Suprapubic skin (tissue), 4 donors: ENCODE measurements around the gene SACS. TPM values are rescaled to one million over a fixed set of nuclear protein-coding genes. Genes with fewer than 3 reads are reported as not detected.

ENCODE experiments used
- DNase-seq, 2 donors: peaks; one replicate each; pipeline ENCODE4 v3.0.0-alpha.2; 2019; ENCODE audit warnings: low spot score in 2 of 2
- H3K27ac ChIP-seq: fragments of 200-600 bp; sonication (generic); one replicate; pipeline ENCODE4 v1.5.1; 2019
- H3K27me3 ChIP-seq: fragments of 200-600 bp; sonication (generic); one replicate; pipeline ENCODE4 v1.5.1; 2019
- H3K36me3 ChIP-seq: fragments of 200-600 bp; sonication (generic); one replicate; pipeline ENCODE4 v1.5.1; 2019
- H3K4me1 ChIP-seq: fragments of 200-600 bp; sonication (generic); one replicate; pipeline ENCODE4 v1.5.1; 2019
- H3K4me3 ChIP-seq: fragments of 200-600 bp; sonication (generic); one replicate; pipeline ENCODE4 v1.5.1; 2019; ENCODE audit warnings: mild to moderate bottlenecking
- H3K9me3 ChIP-seq: fragments of 200-600 bp; sonication (generic); one replicate; pipeline ENCODE4 v1.5.1; 2019
- CTCF ChIP-seq, 2 donors: fragments of 200-600 bp in 1 of 2; fragments of 450-650 bp in 1 of 2; sonication (generic) in 1 of 2; IDR thresholded peaks; one replicate each; pipeline ENCODE4 v1.5.1; 2016 to 2019; ENCODE audit warnings: antibody characterized with exemption in 2 of 2, mild to moderate bottlenecking in 1 of 2, moderate library complexity in 1 of 2
- EP300 ChIP-seq: sonication (generic); formaldehyde crosslinking; IDR thresholded peaks from one replicate; pipeline ENCODE4 v1.6.1; 2017; ENCODE audit warnings: antibody characterized with exemption
- POLR2A ChIP-seq, 2 donors: fragments of 450-650 bp; IDR thresholded peaks; one replicate each; pipeline ENCODE4 v1.6.1; 2017; ENCODE audit warnings: antibody characterized with exemption in 2 of 2, mild to moderate bottlenecking in 2 of 2, moderate library complexity in 2 of 2
- POLR2AphosphoS5 ChIP-seq, 3 donors: sonication (generic); formaldehyde crosslinking; IDR thresholded peaks; one replicate each; pipeline ENCODE4 v1.6.1; 2017; ENCODE audit warnings: antibody characterized with exemption in 3 of 3
- WGBS: methylation state at CpG from one replicate; pipeline ENCODE4 v1.1.5; 2018; 5-methylcytosine and 5-hydroxymethylcytosine counted together
- total RNA-seq, 4 donors: library from RNA; depleted of rRNA; stranded (reverse); fragments of >200 nt; gene quantifications; one replicate each; pipeline ENCODE4 v1.1.0, GENCODE V29; 2016

SACS gene
- total RNA-seq, 4 donors from 2014 or later: 6.4 to 17.9 (median 13.3) TPM

- 80% methylated on average over 6 of the region's 6 CpGs for WGBS
- no peak overlapping the region for H3K27ac ChIP-seq
- no peaks in the 10 kb centered on the region for H3K4me1 ChIP-seq
- no peak overlapping the region for H3K4me3 ChIP-seq
- H3K36me3 ChIP-seq: no peaks in the 10 kb centered on the region
- TF ChIP-seq POLR2AphosphoS5 (IDR thresholded peaks at IDR 0.05) (no peak), EP300 (no peak), CTCF (IDR thresholded peaks at IDR 0.05) (no peak), POLR2A (IDR thresholded peaks at IDR 0.05) (no peak)
- no peaks in the 10 kb centered on the region for H3K27me3 ChIP-seq
- no peaks in the 10 kb centered on the region for H3K9me3 ChIP-seq
- no peak for DNase-seq
Observed at GRCh38 chr13:23391752-23392151, 41.8 kb downstream of the SACS start.

- DNase-seq: no peak
- H3K4me3 ChIP-seq: no peak overlapping the region
- no peak overlapping the region for H3K27ac ChIP-seq
- H3K27me3 ChIP-seq: no peaks in the 10 kb centered on the region
- TF ChIP-seq POLR2A (IDR thresholded peaks at IDR 0.05) (no peak), CTCF (IDR thresholded peaks at IDR 0.05) (no peak), EP300 (no peak), POLR2AphosphoS5 (IDR thresholded peaks at IDR 0.05) (no peak)
- no peaks in the 10 kb centered on the region for H3K4me1 ChIP-seq
- WGBS: 89% methylated on average over 2 of the region's 2 CpGs
- no peaks in the 10 kb centered on the region for H3K9me3 ChIP-seq
- H3K36me3 ChIP-seq: no peaks in the 10 kb centered on the region
Observed at GRCh38 chr13:23386533-23386932, 47.0 kb downstream of the SACS start.

GRCh38 chr13:23385931-23386330 is 47.6 kb downstream of the SACS start:
- DNase-seq: no peak
- WGBS: 78% methylated on average over 3 of the region's 3 CpGs
- Histone ChIP-seq H3K27me3 (no peaks in the 10 kb centered on the region), H3K9me3 (no peaks in the 10 kb centered on the region), H3K4me1 (no peaks in the 10 kb centered on the region), H3K27ac (no peak overlapping the region), H3K36me3 (no peaks in the 10 kb centered on the region), H3K4me3 (no peak overlapping the region)
- TF ChIP-seq POLR2AphosphoS5 (IDR thresholded peaks at IDR 0.05): no peak
- TF ChIP-seq POLR2A (IDR thresholded peaks at IDR 0.05): no peak
- TF ChIP-seq EP300: no peak
- TF ChIP-seq CTCF (IDR thresholded peaks at IDR 0.05): no peak

- no peak for DNase-seq
- Histone ChIP-seq H3K27me3 (no peaks in the 10 kb centered on the region), H3K27ac (no peak overlapping the region), H3K4me1 (no peaks in the 10 kb centered on the region), H3K4me3 (no peak overlapping the region), H3K9me3 (no peaks in the 10 kb centered on the region), H3K36me3 (no peaks in the 10 kb centered on the region)
- WGBS: 73% methylated on average over 4 of the region's 4 CpGs
- no peak for TF ChIP-seq POLR2A (IDR thresholded peaks at IDR 0.05)
- no peak for TF ChIP-seq POLR2AphosphoS5 (IDR thresholded peaks at IDR 0.05)
- no peak for TF ChIP-seq CTCF (IDR thresholded peaks at IDR 0.05)
- no peak for TF ChIP-seq EP300
Observed at GRCh38 chr13:23384111-23384510, 49.4 kb downstream of the SACS start.

GRCh38 chr13:23383151-23383550 is 50.4 kb downstream of the SACS start:
- H3K9me3 ChIP-seq: no peaks in the 10 kb centered on the region
- DNase-seq: no peak
- 91% methylated on average over 6 of the region's 6 CpGs for WGBS

More at GRCh38 chr13:23383151-23383550, 50.4 kb downstream of the SACS start:
- H3K36me3 ChIP-seq: no peaks in the 10 kb centered on the region
- no peaks in the 10 kb centered on the region for H3K4me1 ChIP-seq
- no peak overlapping the region for H3K27ac ChIP-seq
- no peaks in the 10 kb centered on the region for H3K27me3 ChIP-seq
- no peak overlapping the region for H3K4me3 ChIP-seq
- no peak for TF ChIP-seq CTCF (IDR thresholded peaks at IDR 0.05)
- TF ChIP-seq POLR2AphosphoS5 (IDR thresholded peaks at IDR 0.05): no peak
- TF ChIP-seq POLR2A (IDR thresholded peaks at IDR 0.05): no peak
- no peak for TF ChIP-seq EP300
